Spinal cord (tissue), 10 donors: ENCODE results near the gene JAKMIP1. TPM values are rescaled to one million over a fixed set of nuclear protein-coding genes. Genes with fewer than 3 reads are reported as not detected.
A peak's percentile ranks its signal among the peaks of the same experiment; 100 is the strongest.

Experiments
- DNase-seq, 6 donors: peaks; one replicate each; pipeline versions ENCODE4 v3.0.0 to v3.0.0-alpha.2; 2013 to 2015; ENCODE audit warnings: low spot score in 6 of 6, low read depth in 4 of 6
- H3K27ac ChIP-seq: one replicate; pipeline ENCODE4 v1.5.1; 2013; ENCODE audit warnings: low read depth, low read length, control low read depth
- H3K27me3 ChIP-seq: one replicate; pipeline ENCODE4 v1.6.1; 2013; ENCODE audit warnings: low read length; ENCODE audit not compliant: control insufficient read depth, insufficient read depth
- H3K36me3 ChIP-seq: one replicate; pipeline ENCODE4 v1.6.1; 2013; ENCODE audit warnings: low read length; ENCODE audit not compliant: control insufficient read depth, insufficient read depth
- H3K4me1 ChIP-seq: one replicate; pipeline ENCODE4 v1.6.1; 2013; ENCODE audit warnings: low read length; ENCODE audit not compliant: control insufficient read depth, insufficient read depth
- H3K4me3 ChIP-seq: one replicate; pipeline ENCODE4 v1.5.1; 2013; ENCODE audit warnings: low read depth, low read length, control low read depth
- H3K9me3 ChIP-seq: one replicate; pipeline ENCODE4 v1.6.1; 2013; ENCODE audit warnings: low read length; ENCODE audit not compliant: control insufficient read depth, insufficient read depth
- WGBS: methylation state at CpG from one replicate; pipeline ENCODE4 v1.1.5; 2013; ENCODE audit warnings: missing lambda C conversion rate; ENCODE audit not compliant: insufficient coverage; 5-methylcytosine and 5-hydroxymethylcytosine counted together
- long read RNA-seq, 4 donors: transcript quantifications; one replicate each; lab custom pipeline, GENCODE V29; 2026
- polyA plus RNA-seq, 2 donors: library from polyadenylated mRNA; unstranded; fragments of 120-200 nt; gene quantifications; one replicate each; pipeline ENCODE4 v1.2.1, GENCODE V29; 2013; ENCODE audit not compliant: insufficient read length in 2 of 2
- total RNA-seq, 2 donors: library from RNA; depleted of rRNA in 1 of 2; stranded (reverse); fragments of 120-200 nt in 1 of 2; fragments of >200 nt in 1 of 2; gene quantifications; one replicate each; pipeline versions ENCODE4 v1.2.3 to v1.2.4, GENCODE V29; 2013 to 2014
- donor health status: healthy.

JAKMIP1 gene
- total RNA-seq, result 10 to 100 TPM in 1 of 2 donors, 1 to 10 TPM in 1; 8.2 to 13.5 TPM
- 10 to 100 TPM; 28.3 to 29.7 TPM for polyA plus RNA-seq
- long read RNA-seq, donor 1, transcript JAKMIP1-201 (13 exons, 2,585 nt), result major isoform, 6 of 37 reads
- long read RNA-seq, donor 1, partial matches to known transcripts, result 31 of 37 reads
- long read RNA-seq, donor 1, other reads (novel, unspliced or antisense), result 0 of 37 reads
- long read RNA-seq, donor 2, partial matches to known transcripts, result 0 of 1 reads
- long read RNA-seq, donor 2, other reads (novel, unspliced or antisense), result 0 of 1 reads
- long read RNA-seq, donor 3, partial matches to known transcripts, result 14 of 16 reads
- long read RNA-seq, donor 3, other reads (novel, unspliced or antisense), result 0 of 16 reads
- long read RNA-seq, donor 4, result 0 reads

GRCh38 chr4:6200011-6200921 lies at the start of gene JAKMIP1:
Gene JAKMIP1, minus strand, starts transcription at chr4:6200549. Its CDS starts 87,699 bp downstream, at chr4:6112850.
- peaks cover 26% of the 10 kb centered on the region for H3K4me1 ChIP-seq
- H3K36me3 ChIP-seq, result peaks cover 2% of the 10 kb centered on the region
- no peak within 1 kb of the TSS for H3K27ac ChIP-seq
- under 1% methylated on average over 107 of the region's 107 CpGs for WGBS
- H3K27me3 ChIP-seq, result peaks cover 26% of the 10 kb centered on the region
- peak in 3 of 6 donors; percentile 71 to 95 (median 93) for DNase-seq
- H3K9me3 ChIP-seq, result no peaks in the 10 kb centered on the region
- H3K4me3 ChIP-seq, result peak within 1 kb of the TSS; percentile 31

- H3K4me3 ChIP-seq, result no peak overlapping the region
- H3K27me3 ChIP-seq, result peaks cover 10% of the 10 kb centered on the region
- H3K4me1 ChIP-seq, result peaks cover 15% of the 10 kb centered on the region
- 76% methylated on average over 10 of the region's 10 CpGs for WGBS
- no peaks in the 10 kb centered on the region for H3K9me3 ChIP-seq
- no peak for DNase-seq
- no peaks in the 10 kb centered on the region for H3K36me3 ChIP-seq
- no peak overlapping the region for H3K27ac ChIP-seq
Observed at GRCh38 chr4:6248394-6248793, 48.0 kb upstream of the JAKMIP1 start.

- 36% methylated on average over 7 of the region's 9 CpGs for WGBS
- Histone ChIP-seq H3K4me3 (peak overlapping the region; percentile 60), H3K9me3 (no peaks in the 10 kb centered on the region), H3K4me1 (peaks cover 15% of the 10 kb centered on the region), H3K36me3 (no peaks in the 10 kb centered on the region), H3K27ac (peak overlapping the region; percentile 69), H3K27me3 (peaks cover 10% of the 10 kb centered on the region)
- no peak for DNase-seq
Observed at GRCh38 chr4:6246170-6246634, 45.9 kb upstream of the JAKMIP1 start.

GRCh38 chr4:6245246-6246169 lies 45.2 kb upstream of the JAKMIP1 start:
- peak in 3 of 6 donors; percentile 65 to 96 (median 93) for DNase-seq
- peaks cover 8% of the 10 kb centered on the region for H3K27me3 ChIP-seq
- peaks cover 15% of the 10 kb centered on the region for H3K4me1 ChIP-seq
- no peaks in the 10 kb centered on the region for H3K36me3 ChIP-seq
- H3K4me3 ChIP-seq, result peak overlapping the region; percentile 60
- H3K9me3 ChIP-seq, result no peaks in the 10 kb centered on the region
- peak overlapping the region; percentile 69 for H3K27ac ChIP-seq
- WGBS, result 7% methylated on average over 67 of the region's 67 CpGs

- Histone ChIP-seq H3K36me3 (no peaks in the 10 kb centered on the region), H3K4me1 (peaks cover 15% of the 10 kb centered on the region), H3K4me3 (no peak overlapping the region), H3K9me3 (no peaks in the 10 kb centered on the region), H3K27ac (no peak overlapping the region), H3K27me3 (no peaks in the 10 kb centered on the region)
- no peak for DNase-seq
- WGBS, result 68% methylated on average over 5 of the region's 12 CpGs
Observed at GRCh38 chr4:6242271-6243029, 42.1 kb upstream of the JAKMIP1 start.

- WGBS, result 92% methylated on average over 13 of the region's 16 CpGs
- Histone ChIP-seq H3K27me3 (no peaks in the 10 kb centered on the region), H3K4me1 (peaks cover 13% of the 10 kb centered on the region), H3K36me3 (no peaks in the 10 kb centered on the region), H3K4me3 (no peak overlapping the region), H3K27ac (no peak overlapping the region), H3K9me3 (no peaks in the 10 kb centered on the region)
- DNase-seq, result no peak
Observed at GRCh38 chr4:6241062-6241845, 40.9 kb upstream of the JAKMIP1 start.

- Histone ChIP-seq H3K9me3 (no peaks in the 10 kb centered on the region), H3K4me1 (peaks cover under 1% of the 10 kb centered on the region), H3K36me3 (no peaks in the 10 kb centered on the region), H3K27me3 (no peaks in the 10 kb centered on the region), H3K27ac (no peak overlapping the region), H3K4me3 (no peak overlapping the region)
- WGBS, result 83% methylated on average over 10 of the region's 11 CpGs
- DNase-seq, result no peak
Observed at GRCh38 chr4:6239968-6240367, 39.6 kb upstream of the JAKMIP1 start.

- no peak for DNase-seq
- H3K4me1 ChIP-seq, result no peaks in the 10 kb centered on the region
- 82% methylated on average over 7 of the region's 8 CpGs for WGBS
Observed at GRCh38 chr4:6239486-6239885, 39.1 kb upstream of the JAKMIP1 start.

More at GRCh38 chr4:6239486-6239885, 39.1 kb upstream of the JAKMIP1 start:
- Histone ChIP-seq H3K9me3 (no peaks in the 10 kb centered on the region), H3K4me3 (no peak overlapping the region), H3K36me3 (no peaks in the 10 kb centered on the region), H3K27me3 (no peaks in the 10 kb centered on the region), H3K27ac (no peak overlapping the region)
